Large intestine (tissue), 3 donors: ENCODE results near the gene CUTA. TPM values are rescaled to one million over a fixed set of nuclear protein-coding genes. Genes with fewer than 3 reads are reported as not detected.

ENCODE experiments used
- DNase-seq, 2 donors: peaks; one replicate each; pipeline versions ENCODE4 v3.0.0 to v3.0.0-alpha.2; 2013
- H3K27ac ChIP-seq: one replicate; pipeline ENCODE4 v1.5.1; 2013; ENCODE audit warnings: low read length
- H3K27me3 ChIP-seq: 2 replicates; pipeline ENCODE4 v1.6.1; 2013; ENCODE audit warnings: low read length; ENCODE audit not compliant: control insufficient read depth, insufficient read depth
- H3K36me3 ChIP-seq: 2 replicates; pipeline ENCODE4 v1.6.1; 2013; ENCODE audit warnings: low read length; ENCODE audit not compliant: control insufficient read depth, insufficient read depth
- H3K4me1 ChIP-seq: one replicate; pipeline ENCODE4 v1.6.1; 2013; ENCODE audit warnings: low read length; ENCODE audit not compliant: control insufficient read depth, insufficient read depth
- H3K4me3 ChIP-seq: one replicate; pipeline ENCODE4 v1.5.1; 2013; ENCODE audit warnings: low read length
- H3K9me3 ChIP-seq: one replicate; pipeline ENCODE4 v1.6.1; 2013; ENCODE audit warnings: mild to moderate bottlenecking, low read depth, low read length, moderate library complexity; ENCODE audit not compliant: control insufficient read depth
- WGBS: methylation state at CpG from one replicate; pipeline ENCODE4 v1.1.5; 2013; ENCODE audit warnings: low lambda C conversion rate; ENCODE audit not compliant: insufficient coverage; 5-methylcytosine and 5-hydroxymethylcytosine counted together
- polyA plus RNA-seq: library from polyadenylated mRNA; unstranded; fragments of 120-200 nt; gene quantifications from one replicate; pipeline ENCODE4 v1.2.1, GENCODE V29; 2013

Gene CUTA
- polyA plus RNA-seq, 1 donor: 229 TPM

DNA sequence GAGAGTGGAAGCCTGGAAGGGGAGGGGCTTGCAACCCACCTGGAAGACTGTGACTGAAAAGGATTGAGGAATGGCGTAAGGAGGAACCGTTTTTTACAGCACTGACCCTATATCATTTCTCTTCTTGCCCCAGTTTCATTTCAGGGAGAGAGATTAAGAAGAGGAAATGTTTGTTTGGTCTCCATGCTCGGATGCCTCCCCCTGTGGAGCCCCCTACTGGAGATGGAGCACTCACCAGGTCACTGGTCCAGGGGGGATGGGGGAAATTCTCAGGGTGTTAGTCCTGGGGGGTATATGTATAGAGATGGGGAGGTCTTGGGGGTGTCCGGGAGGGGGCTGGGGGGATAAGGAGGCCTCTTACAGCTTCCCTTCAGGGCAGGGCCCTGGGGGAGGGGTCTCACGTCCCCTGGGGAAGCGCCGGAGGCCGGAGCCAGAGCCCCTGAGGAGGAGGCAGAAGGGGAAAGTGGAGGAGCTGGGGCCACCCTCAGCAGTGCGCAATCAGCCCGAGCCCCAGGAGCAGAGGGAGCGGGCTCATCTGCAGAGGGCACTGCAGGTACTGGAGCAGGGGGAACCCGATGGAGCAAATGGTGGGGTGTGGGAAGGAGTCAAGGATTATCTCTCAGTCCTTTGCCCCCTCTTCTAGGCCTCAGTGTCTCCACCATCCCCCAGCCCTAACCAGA is 3.2 kb downstream of the CUTA start:
- Histone ChIP-seq H3K36me3 (peaks cover 41% of the 10 kb centered on the region), H3K4me3 (no peak overlapping the region), H3K27ac (no peak overlapping the region), H3K27me3 (no peaks in the 10 kb centered on the region), H3K4me1 (peaks cover 34% of the 10 kb centered on the region), H3K9me3 (no peaks in the 10 kb centered on the region)
- 83% methylated on average over 1 of the region's 12 CpGs for WGBS
- DNase-seq: no peak

DNA sequence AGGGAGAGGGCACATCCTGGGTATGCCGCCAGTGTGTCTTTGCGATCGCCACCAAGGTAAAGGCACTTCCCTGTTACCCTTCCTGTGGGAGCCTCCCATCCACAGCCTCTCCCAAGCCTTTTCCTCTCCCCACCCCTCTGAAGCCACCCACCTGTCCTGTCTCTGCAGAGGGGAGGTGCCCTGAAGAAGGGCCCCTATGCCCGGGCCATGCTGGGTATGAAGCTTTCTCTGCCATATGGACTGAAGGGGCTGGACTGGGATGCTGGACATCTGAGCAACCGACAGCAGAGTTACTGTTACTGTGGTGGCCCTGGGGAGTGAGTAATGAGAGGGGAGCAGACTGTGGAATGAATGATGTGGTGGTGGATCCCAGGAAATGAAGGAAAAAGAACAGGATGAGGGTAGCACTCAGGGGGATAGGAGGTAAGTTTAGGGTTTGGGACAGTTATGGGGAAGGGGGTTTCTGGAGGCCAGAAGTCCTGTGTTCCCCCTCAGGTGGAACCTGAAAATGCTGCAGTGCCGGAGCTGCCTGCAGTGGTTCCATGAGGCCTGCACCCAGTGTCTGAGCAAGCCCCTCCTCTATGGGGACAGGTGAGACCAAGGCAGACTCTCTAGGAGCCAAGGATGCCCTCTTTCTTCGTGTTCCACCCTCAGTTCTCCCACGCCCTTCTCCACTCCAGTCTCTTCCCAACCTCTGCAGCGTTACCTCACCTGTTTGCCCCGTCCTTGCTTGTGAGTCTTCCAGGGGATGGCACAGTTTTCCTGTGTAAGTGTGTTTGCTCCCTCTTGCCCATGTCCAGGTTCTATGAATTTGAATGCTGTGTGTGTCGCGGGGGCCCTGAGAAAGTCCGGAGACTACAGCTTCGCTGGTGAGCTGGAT is 4.4 kb downstream of the CUTA start:
- Histone ChIP-seq H3K27me3 (no peaks in the 10 kb centered on the region), H3K27ac (no peak overlapping the region), H3K9me3 (no peaks in the 10 kb centered on the region), H3K4me1 (peaks cover 26% of the 10 kb centered on the region), H3K4me3 (no peak overlapping the region), H3K36me3 (peaks cover 41% of the 10 kb centered on the region)
- no peak for DNase-seq
- 100% methylated on average over 1 of the region's 14 CpGs for WGBS

DNA sequence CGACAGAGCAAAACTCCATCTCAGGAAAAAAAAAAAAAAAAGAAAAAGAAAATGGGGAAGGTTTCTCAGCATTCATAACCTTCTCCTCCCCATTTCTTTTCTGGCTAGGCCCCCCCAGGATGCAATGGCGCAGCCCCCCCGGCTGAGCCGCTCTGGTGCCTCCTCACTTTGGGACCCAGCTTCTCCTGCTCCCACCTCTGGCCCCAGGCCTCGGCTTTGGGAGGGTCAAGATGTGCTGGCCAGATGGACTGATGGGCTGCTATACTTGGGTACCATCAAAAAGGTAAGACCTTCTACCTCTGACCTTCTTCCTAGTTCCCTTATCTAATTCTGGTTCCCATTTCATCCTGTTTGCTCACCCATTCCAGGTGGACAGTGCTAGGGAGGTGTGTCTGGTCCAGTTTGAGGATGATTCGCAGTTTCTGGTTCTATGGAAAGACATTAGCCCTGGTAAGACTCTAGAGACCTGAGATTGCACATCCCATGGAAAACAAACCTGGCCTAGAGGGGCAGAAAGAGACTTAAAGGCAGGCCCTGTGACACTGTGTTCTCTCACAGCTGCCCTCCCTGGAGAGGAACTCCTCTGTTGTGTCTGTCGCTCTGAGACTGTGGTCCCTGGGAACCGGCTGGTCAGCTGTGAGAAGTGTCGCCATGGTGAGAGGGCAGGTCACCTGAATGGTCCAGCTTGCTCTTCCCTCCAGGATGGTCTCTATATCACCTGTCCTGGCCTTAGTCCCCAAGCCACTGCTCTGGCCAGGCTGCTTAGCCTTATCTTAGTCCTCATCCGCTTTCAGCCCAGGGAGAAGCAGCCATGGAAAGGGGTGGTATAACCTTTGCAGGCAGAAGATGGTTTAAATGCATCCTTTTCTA is 5.5 kb downstream of the CUTA start:
- Histone ChIP-seq H3K9me3 (no peaks in the 10 kb centered on the region), H3K4me3 (no peak overlapping the region), H3K27me3 (no peaks in the 10 kb centered on the region), H3K27ac (no peak overlapping the region), H3K4me1 (peaks cover 25% of the 10 kb centered on the region), H3K36me3 (peaks cover 41% of the 10 kb centered on the region)
- DNase-seq: no peak
- WGBS: no CpG with 5 or more reads among the region's 10 CpGs

DNA sequence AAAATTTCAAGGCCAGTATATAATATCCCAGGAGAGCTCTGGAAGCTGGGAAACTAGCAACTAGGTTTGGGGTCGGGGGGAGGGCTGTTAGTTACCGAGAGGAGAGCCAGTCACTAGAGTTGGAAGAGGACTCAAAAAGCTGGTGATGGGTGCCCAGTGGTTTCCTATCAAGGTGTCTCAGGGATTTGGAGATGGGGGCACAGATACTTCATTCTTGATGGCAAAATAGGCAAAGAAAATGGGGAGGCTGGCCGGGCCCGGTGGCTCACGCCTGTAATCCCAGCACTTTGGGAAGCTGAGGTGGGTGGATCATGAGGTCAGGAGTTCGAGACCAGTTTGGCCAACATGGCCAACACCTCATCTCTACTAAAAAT is 6.3 kb downstream of the CUTA start:
- Histone ChIP-seq H3K4me1 (peaks cover 22% of the 10 kb centered on the region), H3K27me3 (no peaks in the 10 kb centered on the region), H3K9me3 (no peaks in the 10 kb centered on the region), H3K27ac (peak overlapping the region; percentile 47), H3K36me3 (peaks cover 42% of the 10 kb centered on the region), H3K4me3 (peak overlapping the region; percentile 70)
- WGBS: no CpG with 5 or more reads among the region's 6 CpGs
- DNase-seq: no peak

DNA sequence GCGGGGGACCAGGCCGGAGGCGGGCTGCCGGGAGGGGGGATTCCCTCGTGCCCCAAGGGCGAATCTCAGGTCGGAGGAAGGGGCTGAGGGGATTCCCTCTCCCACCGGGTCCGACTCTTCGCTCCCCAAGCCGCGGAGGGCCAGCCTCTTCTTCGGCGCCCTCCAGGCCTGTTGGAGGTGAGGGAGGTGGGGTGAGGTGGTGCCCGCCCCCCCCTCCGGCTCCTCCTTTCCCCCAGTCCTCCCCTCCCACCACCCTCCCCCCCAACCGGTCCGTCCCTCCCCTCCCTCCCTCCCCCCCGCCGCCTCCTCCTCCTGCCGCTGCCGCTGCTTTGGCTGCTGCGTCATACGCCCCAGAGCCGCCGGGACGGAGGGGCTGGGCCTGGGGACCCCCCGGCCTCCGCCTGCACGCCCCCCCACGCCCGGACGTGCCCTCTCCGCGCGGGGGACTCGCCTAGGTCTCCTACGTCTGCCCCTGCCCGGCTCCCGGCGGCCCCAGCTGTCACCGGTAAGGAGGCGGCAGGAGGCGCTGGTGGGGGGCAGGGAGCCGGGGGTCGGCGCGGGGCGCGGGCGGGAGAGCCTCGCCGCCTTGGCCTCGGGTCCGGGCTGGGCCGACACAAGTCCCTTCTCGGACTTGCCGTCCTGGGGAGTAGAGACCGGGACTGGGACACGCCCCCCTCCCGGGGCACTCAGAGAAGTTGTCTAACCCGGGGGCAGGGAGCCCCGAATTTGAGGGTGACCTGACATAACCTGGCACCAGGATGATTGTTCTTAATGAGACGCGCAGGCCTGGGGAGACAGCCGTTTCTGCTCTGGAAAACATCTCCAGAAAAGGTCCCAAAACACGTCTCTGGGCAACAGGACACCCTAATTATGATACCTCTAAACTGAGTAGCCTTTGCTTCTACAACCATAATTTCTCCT is 6.9 kb downstream of the CUTA start, which contains the start of gene PHF1:
TSS of gene PHF1 (plus strand) at position 304 of the 921 bp plus-strand sequence. CDS start 1,250 bp downstream, outside the sequence.
- peak within 1 kb of the TSS; percentile 99 for H3K27ac ChIP-seq
- no CpG with 5 or more reads among the region's 67 CpGs for WGBS
- peak within 1 kb of the TSS; percentile 81 for H3K4me3 ChIP-seq
- no peaks in the 10 kb centered on the region for H3K9me3 ChIP-seq
- H3K4me1 ChIP-seq: peaks cover 16% of the 10 kb centered on the region
- peaks cover 46% of the 10 kb centered on the region for H3K36me3 ChIP-seq
- H3K27me3 ChIP-seq: no peaks in the 10 kb centered on the region
- DNase-seq: no peak

DNA sequence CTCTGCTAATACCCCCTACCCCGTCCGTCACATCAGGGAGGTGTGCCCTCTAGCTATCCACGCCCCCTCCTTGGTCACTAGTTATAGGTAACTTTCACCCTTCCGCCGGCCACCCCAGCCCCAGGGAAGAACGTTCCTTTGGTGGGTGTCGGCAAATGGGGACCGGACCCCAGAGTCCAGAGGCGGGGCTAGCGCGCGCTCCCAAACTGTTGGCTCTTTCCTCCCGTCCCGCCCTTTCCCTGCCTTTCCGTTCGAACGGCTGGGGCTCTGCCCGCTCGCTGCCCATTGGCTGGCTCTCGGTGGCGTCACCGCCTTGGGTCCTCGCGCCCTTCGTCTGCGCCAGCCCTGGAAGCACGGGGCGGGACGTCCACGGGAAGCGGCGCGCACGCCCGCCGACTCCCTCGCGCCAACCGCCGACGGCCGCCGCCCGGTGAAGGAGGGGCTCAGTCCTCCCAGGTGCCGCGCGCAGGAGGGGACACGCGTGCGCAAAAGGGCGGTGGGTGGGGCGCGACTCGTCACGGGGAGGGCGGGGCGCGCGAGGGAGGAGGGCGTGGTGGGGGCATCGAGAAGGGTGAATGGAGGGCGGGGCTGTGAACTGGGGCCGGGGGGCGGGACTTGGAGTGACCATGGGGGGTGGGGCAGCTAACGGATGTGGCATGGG is 7.7 kb downstream of the CUTA start:
- Histone ChIP-seq H3K4me3 (peak overlapping the region; percentile 81), H3K36me3 (peaks cover 43% of the 10 kb centered on the region), H3K27me3 (no peaks in the 10 kb centered on the region), H3K27ac (peak overlapping the region; percentile 99), H3K9me3 (no peaks in the 10 kb centered on the region), H3K4me1 (peaks cover 13% of the 10 kb centered on the region)
- no CpG with 5 or more reads among the region's 65 CpGs for WGBS
- DNase-seq: peak; percentile 99

DNA sequence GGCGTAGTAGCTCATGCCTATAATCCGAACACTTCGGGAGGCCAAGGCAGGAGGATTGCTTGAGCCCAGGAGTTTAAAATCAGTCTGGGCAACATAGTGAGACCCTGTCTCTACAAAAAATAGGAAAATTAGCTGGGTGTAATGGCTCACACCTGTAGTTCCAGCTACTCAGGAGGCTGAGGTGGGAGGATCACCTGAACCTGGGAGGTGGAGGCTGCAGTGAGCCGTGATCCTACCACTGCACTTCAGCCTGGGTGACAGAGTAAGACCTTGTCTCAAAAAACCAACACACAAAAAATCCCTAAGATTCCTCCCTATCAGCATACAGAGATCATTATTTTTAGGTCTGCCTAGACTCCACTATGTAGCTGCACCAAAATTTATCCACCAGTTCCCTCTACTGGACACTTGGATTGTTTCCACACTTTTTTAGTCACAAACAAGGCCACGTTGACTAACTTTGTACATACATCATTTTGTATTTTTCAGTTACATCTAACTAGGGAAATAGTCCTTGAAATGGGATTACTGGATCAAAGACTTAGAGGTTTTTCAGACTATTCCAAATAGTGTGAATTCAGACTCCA is 10.7 kb downstream of the CUTA start:
- WGBS: 40% methylated on average over 1 of the region's 5 CpGs
- no peak for DNase-seq
- H3K9me3 ChIP-seq: no peaks in the 10 kb centered on the region
- no peaks in the 10 kb centered on the region for H3K27me3 ChIP-seq
- H3K4me1 ChIP-seq: peaks cover 13% of the 10 kb centered on the region
- no peak overlapping the region for H3K4me3 ChIP-seq
- no peak overlapping the region for H3K27ac ChIP-seq
- peaks cover 25% of the 10 kb centered on the region for H3K36me3 ChIP-seq

DNA sequence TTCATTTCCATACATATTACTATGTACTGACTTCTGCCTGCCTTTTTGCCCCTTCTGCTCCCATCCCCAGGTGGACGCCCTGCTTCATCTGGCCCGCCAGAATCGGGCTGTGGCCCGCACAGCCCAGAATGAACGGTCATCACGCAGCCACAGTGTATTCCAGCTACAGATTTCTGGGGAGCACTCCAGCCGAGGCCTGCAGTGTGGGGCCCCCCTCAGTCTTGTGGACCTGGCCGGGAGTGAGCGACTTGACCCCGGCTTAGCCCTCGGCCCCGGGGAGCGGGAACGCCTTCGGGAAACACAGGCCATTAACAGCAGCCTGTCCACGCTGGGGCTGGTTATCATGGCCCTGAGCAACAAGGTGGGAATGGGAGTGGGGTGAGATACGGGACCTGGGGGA is 11.8 kb downstream of the CUTA start:
- peaks cover 23% of the 10 kb centered on the region for H3K36me3 ChIP-seq
- no peaks in the 10 kb centered on the region for H3K27me3 ChIP-seq
- H3K27ac ChIP-seq: no peak overlapping the region
- DNase-seq: no peak
- H3K9me3 ChIP-seq: no peaks in the 10 kb centered on the region
- no CpG with 5 or more reads among the region's 17 CpGs for WGBS
- peaks cover 3% of the 10 kb centered on the region for H3K4me1 ChIP-seq
- no peak overlapping the region for H3K4me3 ChIP-seq

DNA sequence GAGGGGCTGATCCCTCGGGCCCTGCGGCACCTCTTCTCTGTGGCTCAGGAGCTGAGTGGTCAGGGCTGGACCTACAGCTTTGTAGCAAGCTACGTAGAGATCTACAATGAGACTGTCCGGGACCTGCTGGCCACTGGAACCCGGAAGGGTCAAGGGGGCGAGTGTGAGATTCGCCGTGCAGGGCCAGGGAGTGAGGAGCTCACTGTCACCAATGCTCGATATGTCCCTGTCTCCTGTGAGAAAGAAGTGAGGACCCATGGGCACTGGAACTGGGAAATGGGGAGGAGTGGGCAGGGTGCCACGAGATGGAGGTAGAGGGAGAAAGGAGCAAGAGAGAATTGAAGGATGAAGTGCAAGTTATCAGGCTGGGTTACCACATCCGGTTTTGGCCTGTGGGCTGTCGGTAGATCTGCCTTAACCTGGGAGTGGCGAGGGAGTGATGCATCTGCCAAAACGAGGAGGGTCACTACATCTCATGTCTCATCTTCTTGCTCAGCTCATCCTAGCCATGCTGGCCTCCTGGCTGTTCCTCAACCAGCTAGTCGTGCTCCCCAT is 12.4 kb downstream of the CUTA start:
- no peak overlapping the region for H3K4me3 ChIP-seq
- DNase-seq: no peak
- WGBS: 100% methylated on average over 1 of the region's 15 CpGs
- peaks cover 23% of the 10 kb centered on the region for H3K36me3 ChIP-seq
- H3K27ac ChIP-seq: no peak overlapping the region
- H3K27me3 ChIP-seq: no peaks in the 10 kb centered on the region
- peaks cover 3% of the 10 kb centered on the region for H3K4me1 ChIP-seq
- H3K9me3 ChIP-seq: no peaks in the 10 kb centered on the region
